Esophagus mucosa (tissue), 1 donor: ENCODE measurements around the gene CHST9. TPM values are rescaled to one million over a fixed set of nuclear protein-coding genes. Genes with fewer than 3 reads are reported as not detected.
"Not testable (repeated sequence)": the region's sequence is repeated elsewhere in the genome, so short reads cannot be mapped to it uniquely, and the experiment has no call there.

Experiments
- ATAC-seq: fragments of 200-7000 bp; cut with Tn5 transposase; one replicate; pipeline ENCODE4 v1.9.1; 2020
- total RNA-seq: library from RNA; stranded (reverse); gene quantifications from one replicate; pipeline ENCODE4 v1.2.4, GENCODE V29; 2023
- donor health status: DM: yes; HTN: yes; CAD: no.

The CHST9 gene
- total RNA-seq, 1 donor from 2014 or later = 0.56 TPM

- no peak for ATAC-seq
Measured at GRCh38 chr18:27165412-27165811, 19.7 kb downstream of the CHST9 start.

DNA sequence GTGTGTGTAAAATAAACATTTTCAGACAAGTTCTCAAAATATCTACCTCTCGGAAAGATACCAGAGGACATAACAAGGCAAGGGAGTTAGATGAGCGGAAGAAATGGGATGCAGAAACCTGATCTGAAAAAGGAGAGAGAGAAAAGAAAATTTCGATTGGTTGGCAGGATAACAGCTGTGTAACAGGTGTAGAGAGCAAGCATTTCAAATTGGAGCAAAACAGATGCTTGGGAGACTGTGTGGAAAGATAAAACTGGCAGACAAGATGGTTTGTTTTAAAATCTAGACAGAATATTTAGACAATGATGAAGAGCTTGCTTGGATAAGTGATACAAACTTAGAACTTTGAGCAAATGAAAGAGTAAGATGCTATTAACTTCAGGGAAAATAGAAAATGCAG, 20.2 kb downstream of the CHST9 start:
- no peak for ATAC-seq

GRCh38 chr18:27163197-27163716, 21.9 kb downstream of the CHST9 start:
- ATAC-seq = not testable (repeated sequence)

DNA sequence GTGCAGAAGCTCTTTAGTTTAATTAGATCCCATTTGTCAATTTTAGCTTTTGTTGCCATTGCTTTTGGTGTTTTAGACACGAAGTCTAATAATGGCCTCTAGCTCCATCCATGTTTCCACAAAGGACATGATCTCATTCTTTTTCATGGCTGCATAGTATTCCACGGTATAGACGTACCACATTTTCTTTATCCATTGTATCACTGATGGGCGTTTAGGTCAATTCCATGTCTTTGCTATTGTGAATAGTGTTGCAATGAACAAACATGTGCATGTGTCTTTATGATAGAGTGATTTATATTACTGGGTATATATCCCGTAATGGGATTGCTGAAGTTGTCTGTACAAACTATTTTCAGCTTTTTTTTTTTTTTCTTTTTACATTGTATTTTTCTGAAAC, 35.9 kb downstream of the CHST9 start:
- ATAC-seq = not testable (repeated sequence)

- no peak for ATAC-seq
Measured at GRCh38 chr18:27144672-27145071, 40.4 kb downstream of the CHST9 start.

GRCh38 chr18:27143580-27144287, 41.4 kb downstream of the CHST9 start:
- no peak for ATAC-seq

- no peak for ATAC-seq
Measured at GRCh38 chr18:27142891-27143290, 42.2 kb downstream of the CHST9 start.

DNA sequence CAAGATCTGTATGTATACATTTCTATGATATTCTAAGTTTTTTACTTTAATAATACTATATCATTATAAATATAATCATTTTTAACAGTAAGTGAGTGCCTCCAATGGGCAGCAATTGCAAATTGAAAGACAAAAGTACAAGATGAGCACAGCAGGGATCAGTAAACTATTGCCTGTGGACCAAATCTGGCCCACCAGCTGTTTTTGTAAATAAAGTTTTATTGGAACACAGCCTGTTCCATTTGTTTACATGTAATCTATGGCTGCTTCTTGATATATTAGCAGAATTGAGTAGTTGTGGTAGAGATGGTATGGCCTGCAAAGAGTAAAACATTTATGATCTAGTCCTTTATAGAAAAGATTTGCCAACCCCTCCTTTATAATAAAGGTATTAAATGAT, 43.2 kb downstream of the CHST9 start:
- no peak for ATAC-seq

DNA sequence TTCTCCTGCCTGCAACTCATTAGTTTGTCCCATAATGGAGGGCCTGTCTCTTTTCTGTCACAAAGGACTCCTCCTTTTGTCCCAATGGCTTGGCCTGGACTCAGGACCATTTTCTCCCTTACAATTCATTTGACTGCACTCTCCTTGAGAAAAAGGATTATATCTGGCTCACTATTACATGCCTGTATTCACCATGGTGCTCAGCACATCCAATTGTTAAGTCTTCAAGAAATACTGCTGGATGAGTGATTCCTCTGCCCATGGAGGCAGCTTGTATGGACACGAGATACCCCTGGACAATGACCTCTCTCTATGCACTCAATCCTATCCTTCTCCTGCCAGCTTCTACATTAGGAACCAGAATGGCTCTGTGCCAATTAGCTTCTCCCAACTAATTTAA, 47.0 kb downstream of the CHST9 start:
- ATAC-seq = no peak

DNA sequence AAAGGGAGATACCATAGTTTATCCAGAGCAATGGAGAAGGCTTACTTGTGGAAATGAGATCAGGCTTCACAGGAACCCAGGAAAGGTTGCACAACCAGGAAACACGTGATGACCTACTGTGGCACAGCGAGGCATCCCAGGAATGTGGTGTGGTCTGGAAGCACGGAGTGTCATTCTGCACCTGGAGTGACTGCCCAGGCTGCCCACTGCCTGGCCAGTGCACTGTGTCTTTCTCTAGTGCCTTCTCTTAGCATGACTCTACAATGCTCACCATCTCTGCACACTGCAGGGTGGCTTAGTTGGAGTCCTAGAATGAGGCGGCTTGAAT, 48.9 kb downstream of the CHST9 start:
- no peak for ATAC-seq

- ATAC-seq = no peak
Measured at GRCh38 chr18:27135504-27136207, 49.5 kb downstream of the CHST9 start.

GRCh38 chr18:27130065-27130630, 55.0 kb downstream of the CHST9 start:
- no peak for ATAC-seq

DNA sequence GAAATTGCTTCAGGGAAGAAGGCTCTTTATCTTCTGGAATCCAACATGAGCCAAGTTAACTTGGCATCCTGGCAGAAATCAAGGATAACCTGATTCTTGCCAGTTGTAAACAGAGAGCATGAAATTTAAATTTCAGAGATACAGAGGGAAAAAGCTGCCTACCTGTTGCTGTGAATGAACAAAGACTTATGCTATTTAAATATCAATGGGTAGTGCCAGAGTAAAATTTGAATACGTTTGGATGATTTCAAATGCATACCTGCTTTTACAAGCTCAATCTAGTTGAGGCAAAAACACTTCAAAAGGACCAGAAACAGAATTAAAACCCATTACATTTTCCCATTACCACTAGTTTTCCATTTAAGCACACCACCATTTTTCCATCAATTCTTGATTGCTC, 60.9 kb downstream of the CHST9 start:
- no peak for ATAC-seq

DNA sequence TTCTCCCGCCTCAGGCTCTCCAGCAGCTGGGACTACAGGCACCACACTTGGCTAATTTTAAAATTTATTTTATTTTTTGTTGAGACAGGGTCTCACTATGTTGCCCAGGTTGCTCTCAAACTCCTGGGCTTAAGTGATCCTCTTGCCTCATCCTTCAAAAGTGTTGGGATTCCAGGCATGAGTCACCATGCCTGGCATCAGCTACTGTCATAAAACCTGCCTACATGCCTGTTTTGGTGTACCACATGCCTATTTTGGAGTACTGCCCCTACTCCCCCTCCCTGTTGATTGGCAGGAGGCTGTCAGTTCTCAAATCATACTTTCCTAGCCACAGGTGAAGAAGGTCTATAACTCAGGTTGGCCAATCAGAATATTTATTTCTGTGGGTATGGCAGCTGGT, 64.0 kb downstream of the CHST9 start:
- no peak for ATAC-seq

DNA sequence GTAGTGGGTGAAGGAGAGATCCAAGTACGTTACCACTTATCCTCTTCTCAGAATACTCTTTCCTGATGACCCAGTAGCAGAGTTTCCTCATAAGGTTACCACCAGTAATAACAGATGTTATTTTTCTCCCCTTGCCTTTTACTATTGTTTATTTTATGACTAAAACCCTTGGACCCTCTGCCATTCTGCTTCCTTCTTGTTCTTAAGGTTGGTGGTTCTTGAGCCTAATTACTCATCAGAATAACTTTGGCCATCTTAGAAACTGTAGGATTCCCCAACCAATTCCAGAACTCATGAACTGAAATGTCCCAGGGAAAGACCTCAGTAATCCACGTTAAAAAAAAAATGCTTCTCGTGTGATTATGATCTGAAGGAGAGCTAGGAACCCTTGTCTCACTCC, 64.9 kb downstream of the CHST9 start:
- no peak for ATAC-seq

GRCh38 chr18:27118973-27119372, 66.1 kb downstream of the CHST9 start:
- ATAC-seq = no peak

GRCh38 chr18:27114842-27115241, 70.3 kb downstream of the CHST9 start:
- no peak for ATAC-seq

DNA sequence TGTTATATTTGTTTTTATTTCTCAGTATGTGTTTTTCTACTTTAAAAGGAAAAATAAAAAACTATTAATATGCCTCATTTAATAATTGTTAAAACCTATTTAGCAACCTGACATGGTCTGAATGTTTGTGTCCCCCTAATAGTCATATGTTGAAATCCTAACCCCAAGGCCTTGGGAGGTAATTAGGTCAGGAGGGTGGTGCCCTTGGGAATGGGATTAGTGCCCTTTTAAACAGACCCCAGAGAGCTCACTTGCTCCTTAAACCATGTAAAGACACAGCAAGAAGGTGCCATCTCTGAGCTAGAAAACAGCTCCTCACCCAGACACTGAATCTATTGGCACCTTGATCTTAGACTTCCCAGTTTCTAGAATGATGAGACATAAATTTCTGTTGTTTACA, 71.8 kb downstream of the CHST9 start:
- ATAC-seq = no peak

DNA sequence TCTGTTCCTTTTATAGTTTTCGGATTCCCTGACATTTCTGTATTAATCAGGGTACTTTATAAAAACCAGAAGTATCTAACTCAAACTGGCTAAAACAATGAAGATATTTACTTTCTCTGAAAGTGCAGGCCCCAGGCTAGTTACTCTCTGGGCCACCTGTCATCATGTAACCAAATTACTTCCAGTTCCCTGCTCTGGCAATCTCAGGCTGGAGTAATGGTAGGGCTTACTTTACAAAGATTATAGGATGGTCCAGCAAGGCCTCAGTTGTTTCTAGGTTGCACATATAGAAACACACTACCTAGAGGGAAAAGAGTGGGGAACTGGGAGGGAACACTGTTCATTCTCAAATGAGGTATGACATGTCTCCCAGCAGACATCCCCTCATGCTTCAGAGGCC, 74.8 kb downstream of the CHST9 start:
- no peak for ATAC-seq

DNA sequence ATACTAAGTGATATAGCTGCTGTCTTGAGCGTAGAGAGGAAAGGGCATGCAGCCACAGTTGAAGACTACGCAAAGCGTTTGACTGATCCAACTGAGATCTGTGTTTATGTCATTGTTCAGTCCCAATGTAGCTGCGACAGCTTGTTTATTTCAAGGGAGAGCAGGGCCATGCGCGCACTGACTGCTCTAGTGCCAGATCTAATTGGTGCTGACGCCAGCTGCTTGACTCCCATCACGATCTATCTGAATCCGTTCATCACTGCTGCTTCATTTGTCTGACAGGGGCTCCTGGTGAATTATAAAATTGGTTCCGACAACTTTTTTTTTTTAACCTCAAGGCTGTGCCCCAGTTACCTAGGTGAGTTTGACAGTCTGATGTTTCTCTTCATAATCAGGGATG, 75.7 kb downstream of the CHST9 start:
- no peak for ATAC-seq

- no peak for ATAC-seq
Measured at GRCh38 chr18:27108842-27109241, 76.3 kb downstream of the CHST9 start.

GRCh38 chr18:27104743-27105142, 80.4 kb downstream of the CHST9 start:
- ATAC-seq = no peak

DNA sequence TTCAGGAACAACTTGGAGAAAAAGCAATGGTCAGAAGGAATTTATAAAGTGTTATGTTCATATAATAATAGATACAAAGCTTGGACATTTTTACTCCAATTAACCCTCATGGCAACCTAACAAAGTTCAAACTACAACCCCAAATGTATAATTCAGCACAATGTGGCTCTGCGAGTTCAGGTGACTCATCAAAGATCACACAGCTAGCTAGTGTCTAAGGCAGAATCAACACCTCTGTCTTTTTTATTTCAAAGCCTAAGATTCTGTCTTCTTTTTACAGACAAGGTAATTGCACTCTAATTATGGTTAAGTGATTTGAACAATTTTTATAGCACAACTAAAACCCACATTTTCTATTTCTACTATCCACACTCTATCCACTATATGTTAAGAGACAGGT, 90.5 kb downstream of the CHST9 start:
- no peak for ATAC-seq

GRCh38 chr18:27093290-27093689, 91.8 kb downstream of the CHST9 start:
- not testable (repeated sequence) for ATAC-seq
